H1 (cell line): ENCODE data around the gene SPIB. TPM values are rescaled to one million over a fixed set of nuclear protein-coding genes. Genes with fewer than 3 reads are reported as not detected.

Experiments used
- CTCF ChIP-seq, 3 experiments: IDR thresholded peaks; 1 replicate in 2 of 3; 2 replicates in 1 of 3; pipeline versions ENCODE4 v1.5.1 to v1.6.1; 2011; ENCODE audit warnings: low read length in 3 of 3, mild to moderate bottlenecking in 3 of 3, inconsistent platforms in 2 of 3, low read depth in 1 of 3, moderate library complexity in 1 of 3; ENCODE audit not compliant: insufficient read depth in 1 of 3; ENCODE audit errors: control extremely low read depth in 1 of 3
- polyA plus RNA-seq, 7 experiments: library from polyadenylated mRNA; depleted of rRNA in 3 of 7; stranded (reverse) in 5 of 7; unstranded in 2 of 7; fragments of >200 nt in 5 of 7; fragments of 200-250 nt in 2 of 7; gene quantifications; 1 replicate in 5 of 7; 2 replicates in 1 of 7; 4 replicates in 1 of 7; pipeline versions ENCODE4 v1.2.1 to v1.2.3, GENCODE V29; 2011 to 2013; ENCODE audit warnings: missing spikeins in 2 of 7, mixed read lengths in 2 of 7
- total RNA-seq: library from RNA; stranded (reverse); fragmentation: NEBNext Ultra II Directional; extraction: Animal tissue kit (Norgen Biotek cat#: 25700); gene quantifications from 2 replicates; pipeline ENCODE4 v1.2.1, GENCODE V29; 2021

The SPIB gene
- total and polyA plus RNA-seq, 2 of the 8 experiments (the other 6 are each of a cell fraction or from before 2014, with no cell fraction given): 11.1 to 17.4 TPM

GRCh38 chr19:50465000-50465399, 46.3 kb downstream of the SPIB start (continued):
- TF ChIP-seq CTCF (IDR thresholded peaks at IDR 0.05; ENCODE audit: control extremely low read depth in 1 of 3, insufficient read depth in 1 of 3, low read depth in 1 of 3, low read length in 3 of 3): no peak
- TF ChIP-seq, all 59 proteins: peak for 0
